ENCODE results near the gene PTGER2. TPM values are rescaled to one million over a fixed set of nuclear protein-coding genes. Genes with fewer than 3 reads are reported as not detected.

The PTGER2 gene
- polyA plus RNA-seq, 3 donors, result 51.5 to 90.4 (median 72.8) TPM

GRCh38 chr14:52338051-52338681 is 24.1 kb downstream of the PTGER2 start:
- H3K36me3 ChIP-seq (replicated peaks in 1 of 2; ENCODE audit: control insufficient read depth in 1 of 2, insufficient read depth in 2 of 2, low read length in 2 of 2), result no peaks in the 10 kb centered on the region
- H3K27me3 Mint-ChIP-seq (ENCODE audit: low read depth in 3 of 3), result peaks cover 8 to 17% (median 16%) of the 10 kb centered on the region in 3 donors
- H2AFZ ChIP-seq (ENCODE audit: insufficient read depth, low read depth, low read length, poor library complexity, severe bottlenecking), result no peak overlapping the region
- peak overlapping the region in 1 of 7 donors; percentile 20 for H3K27ac Mint-ChIP-seq
- H3K9ac ChIP-seq (ENCODE audit: insufficient read depth, low read length, poor library complexity, severe bottlenecking), result no peak overlapping the region
- H3K79me2 ChIP-seq (ENCODE audit: insufficient read depth, low read length), result no peaks in the 10 kb centered on the region
- no peaks in the 10 kb centered on the region for H3K9me3 Mint-ChIP-seq
- H3K4me1 ChIP-seq (ENCODE audit: control insufficient read depth in 1 of 2, insufficient read depth in 2 of 2, low read length in 2 of 2), result peaks cover 9 to 11% of the 10 kb centered on the region in 2 donors
- peak in 1 of 3 donors; percentile 20 for DNase-seq
- no peak overlapping the region for H3K4me3 ChIP-seq (replicated peaks in 1 of 3; ENCODE audit: low read depth in 2 of 3, low read length in 3 of 3)
- H3K36me3 Mint-ChIP-seq, result peaks cover 3% of the 10 kb centered on the region in 2 donors
- H4K20me1 ChIP-seq (ENCODE audit: insufficient read depth, low read length), result no peaks in the 10 kb centered on the region
- WGBS (ENCODE audit: insufficient coverage), result no CpG with 5 or more reads among the region's 1 CpG
- no peak overlapping the region for H3K4me2 ChIP-seq (replicated peaks; ENCODE audit: extremely low read depth, low read length, poor library complexity, severe bottlenecking)
- intact Hi-C loops (cut with micrococcal nuclease), result no loop called here
- no peak for TF ChIP-seq CTCF (IDR thresholded peaks at IDR 0.05)
- H3K27me3 ChIP-seq (ENCODE audit: control insufficient read depth in 2 of 2, insufficient read depth in 2 of 2, low read length in 2 of 2), result peaks cover 7 to 10% of the 10 kb centered on the region in 2 donors
- no peak overlapping the region for H3K27ac ChIP-seq (ENCODE audit: low read depth in 1 of 2, low read length in 2 of 2)
- H3K9me3 ChIP-seq (replicated peaks in 1 of 2; ENCODE audit: control insufficient read depth in 1 of 2, insufficient read depth in 1 of 2, low read length in 2 of 2), result no peaks in the 10 kb centered on the region
- H3K4me3 Mint-ChIP-seq, result no peak overlapping the region
- peaks cover 14% of the 10 kb centered on the region for H3K4me1 Mint-ChIP-seq

- no peak for TF ChIP-seq CTCF (IDR thresholded peaks at IDR 0.05)
- intact Hi-C loops (cut with micrococcal nuclease), result no loop called here
- Histone ChIP-seq H3K36me3 (replicated peaks in 1 of 2; ENCODE audit: control insufficient read depth in 1 of 2, insufficient read depth in 2 of 2, low read length in 2 of 2) (no peaks in the 10 kb centered on the region), H3K79me2 (ENCODE audit: insufficient read depth, low read length) (no peaks in the 10 kb centered on the region), H3K9me3 (replicated peaks in 1 of 2; ENCODE audit: control insufficient read depth in 1 of 2, insufficient read depth in 1 of 2, low read length in 2 of 2) (no peaks in the 10 kb centered on the region), H3K9ac (ENCODE audit: insufficient read depth, low read length, poor library complexity, severe bottlenecking) (no peak overlapping the region), H3K4me1 (ENCODE audit: control insufficient read depth in 1 of 2, insufficient read depth in 2 of 2, low read length in 2 of 2) (no peaks in the 10 kb centered on the region), H3K4me3 (replicated peaks in 1 of 3; ENCODE audit: low read depth in 2 of 3, low read length in 3 of 3) (no peak overlapping the region), H4K20me1 (ENCODE audit: insufficient read depth, low read length) (no peaks in the 10 kb centered on the region), H3K4me2 (replicated peaks; ENCODE audit: extremely low read depth, low read length, poor library complexity, severe bottlenecking) (no peak overlapping the region), H3K27me3 (ENCODE audit: control insufficient read depth in 2 of 2, insufficient read depth in 2 of 2, low read length in 2 of 2) (peaks cover 10 to 16% of the 10 kb centered on the region in 2 donors), H3K27ac (ENCODE audit: low read depth in 1 of 2, low read length in 2 of 2) (no peak overlapping the region), H2AFZ (ENCODE audit: insufficient read depth, low read depth, low read length, poor library complexity, severe bottlenecking) (no peak overlapping the region)
- Mint-ChIP-seq H3K4me3 (no peak overlapping the region), H3K4me1 (peaks cover 3% of the 10 kb centered on the region), H3K27me3 (ENCODE audit: low read depth in 3 of 3) (peaks cover 8 to 22% (median 17%) of the 10 kb centered on the region in 3 donors), H3K27ac (no peak overlapping the region), H3K9me3 (peaks cover 0 to 2% (median 0%) of the 10 kb centered on the region in 7 donors), H3K36me3 (peaks cover 3% of the 10 kb centered on the region in 2 donors)
- DNase-seq, result no peak
- WGBS (ENCODE audit: insufficient coverage), result 100% methylated on average over 1 of the region's 1 CpG
Observed at GRCh38 chr14:52339262-52339661, 25.1 kb downstream of the PTGER2 start.
